HG03280 (cell line): ENCODE results near the gene RANBP9.

Experiments
- ATAC-seq: cut with Tn5 transposase; IDR thresholded peaks from one replicate; pipeline ENCODE4 v1.9.1; 2021; ENCODE audit warnings: mild to moderate bottlenecking, moderate library complexity; ENCODE audit not compliant: unreplicated experiment

RANBP9 gene

DNA sequence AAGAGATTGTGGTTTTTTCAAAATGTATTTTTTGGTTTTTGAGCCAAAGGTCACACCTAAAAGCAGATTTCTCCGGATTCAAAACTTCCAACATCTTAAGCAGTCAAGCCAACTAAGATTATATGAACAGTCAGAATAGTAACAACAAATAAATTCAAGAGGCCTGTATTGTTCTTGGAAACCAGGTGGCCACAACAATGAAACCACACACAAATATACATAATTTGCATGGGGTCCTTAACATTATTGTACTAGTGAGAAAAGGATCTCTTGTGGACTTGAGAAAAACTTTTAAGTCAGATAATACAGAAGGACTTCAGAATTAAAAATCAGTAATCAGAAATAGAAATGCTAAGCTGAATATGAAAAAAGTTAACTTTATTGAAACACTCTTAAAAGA is 55.9 kb downstream of the RANBP9 start:
- ATAC-seq = peak; percentile 65

DNA sequence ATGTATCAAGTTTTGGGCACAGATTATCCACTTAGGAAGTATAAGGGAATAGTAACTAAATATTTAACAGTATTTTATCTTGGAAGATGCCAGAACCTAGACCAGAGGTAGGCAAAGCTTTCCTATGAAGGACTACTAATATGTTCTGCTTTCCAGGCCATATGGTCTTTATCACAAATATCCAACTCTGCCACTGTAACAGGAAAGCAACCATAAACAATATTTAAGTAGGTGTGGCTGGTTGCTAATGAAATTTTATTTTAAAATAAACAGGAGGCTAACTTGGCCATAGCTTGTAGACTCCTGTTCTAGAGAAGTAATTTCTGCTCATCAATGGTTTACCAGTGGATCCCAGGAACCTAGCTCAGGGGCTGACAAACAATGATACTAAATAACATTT is 57.1 kb downstream of the RANBP9 start:
- ATAC-seq = no peak

DNA sequence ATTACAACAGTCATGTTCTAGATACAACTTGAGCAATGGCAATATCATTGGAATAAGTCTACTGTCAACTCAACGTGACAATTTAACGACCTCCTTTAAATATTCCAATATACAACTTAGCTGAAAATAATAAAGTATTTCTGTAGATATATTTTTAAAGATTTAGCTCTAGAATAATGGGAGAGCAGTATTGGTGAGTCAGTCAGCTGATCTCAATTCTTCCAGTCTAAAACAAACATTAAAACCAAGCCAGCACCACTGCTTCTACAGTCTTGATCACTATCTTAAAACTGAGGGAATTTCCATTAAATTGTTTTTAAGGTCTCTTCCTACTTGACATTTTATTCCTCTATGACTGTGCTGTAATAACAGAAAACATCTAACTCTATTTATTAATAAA is 58.3 kb downstream of the RANBP9 start:
- no peak for ATAC-seq

DNA sequence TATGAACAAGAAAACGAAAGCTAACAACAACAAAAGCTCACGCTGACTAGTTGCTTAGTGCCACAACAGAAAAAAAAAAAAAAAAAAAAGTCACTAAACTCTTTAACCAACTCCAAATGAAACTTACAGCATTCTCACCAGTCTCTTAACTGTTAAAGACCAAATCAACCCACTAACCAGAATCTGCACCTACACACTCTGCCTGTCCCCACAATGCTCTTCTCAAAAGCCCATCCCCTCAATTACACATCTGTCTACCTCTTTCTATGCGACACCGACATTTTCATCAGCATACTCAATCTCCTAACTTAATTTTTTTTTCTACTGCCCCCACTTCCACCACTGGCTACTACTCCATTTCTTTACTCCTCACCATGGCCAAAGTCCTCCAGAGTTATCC is 62.2 kb downstream of the RANBP9 start:
- ATAC-seq = no peak

DNA sequence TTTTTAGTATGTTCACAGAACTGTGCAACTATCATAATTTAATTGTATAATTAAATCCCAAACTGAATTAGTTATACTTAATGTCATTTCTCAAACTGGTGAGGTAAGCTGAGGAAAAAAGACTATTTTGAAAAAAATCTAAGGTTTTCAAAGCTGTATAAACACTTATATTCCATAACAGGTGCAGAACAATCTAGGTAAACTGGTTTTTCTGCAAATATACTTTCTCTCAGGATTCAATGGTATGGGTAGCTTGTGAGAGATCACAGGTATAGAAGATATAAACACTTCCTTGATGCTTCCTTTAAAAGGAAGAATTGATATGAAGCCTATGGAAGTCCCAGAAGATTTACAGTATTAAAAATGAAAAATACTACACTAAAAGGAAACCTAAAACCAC is 62.8 kb downstream of the RANBP9 start:
- ATAC-seq = no peak

DNA sequence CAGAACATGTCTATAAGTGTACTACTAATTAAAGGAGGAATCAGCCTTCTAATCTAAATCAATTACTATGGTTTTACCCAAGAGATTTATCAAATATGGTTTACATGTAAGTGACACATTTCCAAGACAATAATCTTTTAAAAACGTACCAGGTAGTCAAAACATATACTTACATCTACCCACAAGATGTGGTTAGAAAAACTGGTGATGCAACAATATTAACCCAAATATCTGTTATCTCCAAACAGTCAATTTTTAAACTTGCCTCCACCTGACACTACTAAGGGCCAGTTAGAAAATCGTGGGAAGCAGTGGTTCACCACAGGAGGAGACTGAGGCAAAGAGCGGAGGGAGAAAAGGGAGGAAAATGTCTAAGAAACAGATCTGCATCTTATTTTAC is 68.5 kb downstream of the RANBP9 start:
- no peak for ATAC-seq

- ATAC-seq = no peak
These were observed 70.3 kb downstream of the RANBP9 start for GRCh38 chr6:13641315-13641714.

- no peak for ATAC-seq
These were observed 73.0 kb downstream of the RANBP9 start for GRCh38 chr6:13638626-13639025.

DNA sequence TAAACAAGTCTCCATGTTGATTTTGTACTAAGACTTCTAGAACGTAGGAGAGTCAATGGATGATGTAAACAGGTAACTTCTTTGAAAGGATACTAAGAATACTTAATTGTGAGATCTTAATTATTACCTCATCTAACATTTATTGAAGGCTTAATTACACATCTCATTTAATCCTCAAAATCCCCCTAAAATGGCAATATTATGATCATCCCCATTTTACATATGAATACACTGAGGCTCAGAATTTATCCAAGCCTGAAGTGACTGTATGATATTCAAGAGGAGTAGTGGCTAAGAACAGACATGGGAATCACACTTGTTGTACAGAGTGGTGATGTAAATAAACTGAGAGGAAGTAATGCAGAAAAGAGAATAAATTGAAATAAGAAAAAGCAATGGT is 73.6 kb downstream of the RANBP9 start:
- no peak for ATAC-seq

GRCh38 chr6:13635948-13636658 is 75.5 kb downstream of the RANBP9 start:
- no peak for ATAC-seq

- ATAC-seq = no peak
These were observed 78.3 kb downstream of the RANBP9 start for GRCh38 chr6:13633343-13633742.

DNA sequence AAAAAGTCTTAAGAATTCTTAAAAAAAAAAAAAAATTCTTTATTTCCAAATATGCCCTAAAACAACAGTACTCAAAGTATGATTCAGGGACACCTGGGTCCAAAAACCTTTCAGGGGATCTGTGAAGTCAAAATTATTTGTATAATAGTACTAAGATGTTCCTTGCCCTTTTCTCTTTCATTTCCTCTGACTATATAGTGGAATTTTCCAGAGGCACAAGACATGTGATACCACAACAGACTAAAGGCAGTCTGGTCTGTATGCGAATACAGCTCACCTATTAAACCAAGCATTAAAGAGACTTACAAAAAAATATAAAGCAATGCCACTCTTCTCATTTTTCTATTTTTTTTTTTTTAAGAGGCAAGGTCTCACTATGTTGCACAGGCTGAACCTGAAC is 81.1 kb downstream of the RANBP9 start:
- no peak for ATAC-seq

- no peak for ATAC-seq
These were observed 82.0 kb downstream of the RANBP9 start for GRCh38 chr6:13629459-13630116.

- ATAC-seq = no peak
These were observed 86.8 kb downstream of the RANBP9 start for GRCh38 chr6:13624871-13625288.

DNA sequence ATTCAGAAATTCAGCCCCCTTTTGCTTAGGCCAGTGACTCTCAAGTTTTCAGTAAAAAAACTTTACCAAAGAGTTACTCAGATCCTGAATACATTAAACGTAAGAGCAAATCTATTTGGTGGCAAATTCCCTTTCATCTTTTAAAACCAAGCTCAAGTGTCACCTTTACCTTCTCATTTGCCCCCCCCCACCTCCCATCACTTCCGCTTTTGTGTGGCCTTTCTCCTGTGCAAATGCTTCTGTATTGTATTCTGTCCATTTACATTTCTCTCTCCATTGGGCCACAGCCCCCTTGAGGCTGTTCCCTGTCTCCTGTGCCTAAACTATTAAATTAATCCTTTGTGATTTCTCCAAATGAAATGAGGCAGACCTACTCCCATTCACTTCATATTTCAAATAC is 94.6 kb downstream of the RANBP9 start:
- ATAC-seq = no peak

- ATAC-seq = no peak
These were observed 95.9 kb downstream of the RANBP9 start for GRCh38 chr6:13615792-13616120.

DNA sequence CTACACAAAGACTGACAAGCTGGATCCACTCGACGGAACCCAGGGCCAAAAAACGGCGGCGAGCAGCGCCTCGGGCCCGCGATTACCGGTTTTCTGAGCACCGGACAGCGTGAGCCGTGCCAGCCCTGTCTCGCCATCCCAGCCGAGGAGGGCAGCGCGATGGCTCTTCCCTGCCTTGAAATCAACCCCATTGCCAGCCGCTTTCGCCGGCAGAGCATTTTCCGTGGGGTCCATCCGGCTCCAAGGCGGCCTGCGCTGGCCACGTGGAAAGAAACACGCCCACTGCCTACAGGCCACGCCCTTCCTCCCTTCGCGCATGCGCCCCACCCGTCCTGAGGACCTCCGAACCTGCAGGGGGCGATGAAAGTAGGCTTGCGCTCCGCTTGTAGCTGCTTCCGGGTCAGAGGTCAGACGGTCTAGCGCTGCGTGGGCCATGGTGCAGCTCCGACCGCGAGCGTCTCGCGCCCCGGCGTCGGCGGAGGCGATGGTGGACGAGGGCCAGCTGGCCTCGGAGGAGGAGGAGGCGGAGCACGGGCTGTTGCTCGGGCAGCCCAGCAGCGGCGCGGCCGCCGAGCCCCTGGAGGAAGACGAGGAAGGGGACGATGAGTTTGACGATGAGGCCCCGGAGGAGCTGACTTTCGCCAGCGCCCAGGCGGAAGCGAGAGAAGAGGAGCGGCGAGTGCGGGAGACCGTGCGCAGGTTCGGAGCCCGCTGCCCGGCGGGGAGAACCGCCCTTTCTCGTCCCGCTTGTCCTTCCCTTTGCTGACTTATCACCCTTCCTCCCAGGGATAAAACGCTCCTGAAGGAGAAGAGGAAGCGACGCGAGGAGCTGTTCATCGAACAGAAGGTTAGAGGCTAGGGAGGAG is 96.5 kb downstream of the RANBP9 start, which contains the start of gene NOL7:
TSS of gene NOL7 (plus strand) at position 410 of the 866 bp plus-strand sequence. CDS start at position 434, 24 bp downstream.
- ATAC-seq = peak; percentile 91

DNA sequence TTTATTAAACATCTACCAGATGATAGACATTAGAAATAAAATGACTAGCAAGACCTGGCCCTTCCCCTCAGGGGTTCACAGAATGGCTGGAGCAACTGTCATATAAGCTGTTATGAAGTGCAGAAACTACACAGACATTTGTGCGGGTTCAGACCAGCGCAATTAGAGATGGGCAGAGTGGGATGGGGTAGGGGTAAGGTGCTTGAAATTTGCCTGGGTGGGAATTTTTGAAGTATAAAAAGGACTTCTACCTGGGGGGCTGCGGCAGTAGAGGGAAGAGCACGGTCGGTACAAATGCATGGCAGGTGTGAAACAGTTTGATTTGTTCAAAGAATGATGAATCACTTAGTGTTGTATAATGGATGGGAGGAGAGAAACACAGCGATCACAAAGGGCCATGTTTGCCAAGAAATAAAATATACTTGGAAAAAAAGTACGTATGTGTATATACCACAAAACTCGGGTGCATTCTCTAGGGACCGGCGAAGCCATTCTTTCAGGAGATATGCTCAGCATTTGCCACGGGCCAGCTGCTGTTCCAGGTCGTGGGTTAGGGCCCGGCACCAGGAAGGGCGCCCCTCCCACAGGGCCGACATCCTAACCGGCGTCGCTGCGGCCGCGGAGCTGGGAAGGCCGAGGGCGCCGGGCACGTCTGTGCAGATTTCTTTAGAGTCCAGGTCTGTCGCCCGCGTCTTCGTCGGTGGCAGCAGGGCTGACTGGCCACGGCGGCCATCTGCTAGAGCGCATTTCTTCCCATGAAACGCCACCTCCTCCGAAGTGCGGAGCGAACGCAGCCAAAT is 97.3 kb downstream of the RANBP9 start:
- ATAC-seq = peak; percentile 16

DNA sequence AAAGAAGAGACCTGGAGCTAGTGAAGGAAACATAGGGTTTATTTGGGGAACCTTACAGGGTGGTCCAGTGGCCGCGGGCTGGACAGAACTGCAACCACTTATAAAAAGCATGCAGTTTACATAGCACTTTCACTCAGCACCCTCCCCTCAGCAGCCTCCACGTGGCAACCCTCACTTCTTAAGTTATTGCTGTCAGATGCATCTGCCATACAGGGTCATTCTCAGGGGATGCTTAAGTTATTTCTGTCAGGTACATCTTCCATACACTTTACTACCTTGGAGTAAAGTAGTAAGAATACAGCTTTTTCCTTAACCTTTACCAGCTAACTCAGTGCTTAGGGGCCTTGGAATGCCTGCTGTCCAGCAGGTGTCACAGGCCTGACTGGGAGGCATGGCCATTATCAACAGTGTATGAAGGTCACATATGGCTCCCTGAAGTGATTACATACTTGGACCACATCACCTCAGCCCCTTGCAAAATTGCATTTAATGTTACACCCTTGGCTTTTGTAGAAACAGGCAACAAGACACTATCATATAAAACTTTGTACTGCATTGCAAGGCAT is 98.5 kb downstream of the RANBP9 start:
- ATAC-seq = no peak

GRCh38 chr6:13611715-13612114 is 99.9 kb downstream of the RANBP9 start:
- no peak for ATAC-seq

GRCh38 chr6:13605634-13606033 is 106.0 kb downstream of the RANBP9 start:
- no peak for ATAC-seq
